BE2C (cell line): ENCODE results near the gene MED15.

Experiments
- DNase-seq: peaks from one replicate; pipeline ENCODE4 v3.0.0-alpha.2; 2020
- H3K27me3 ChIP-seq: fragments of 250-450 bp; sonication (Bioruptor Pico); 2 replicates; pipeline ENCODE4 v1.5.1; 2020; ENCODE audit warnings: mild to moderate bottlenecking
- H3K36me3 ChIP-seq: fragments of 250-450 bp; sonication (Bioruptor Pico); 2 replicates; pipeline ENCODE4 v1.5.1; 2020; ENCODE audit warnings: mild to moderate bottlenecking
- H3K4me1 ChIP-seq: fragments of 250-450 bp; sonication (Bioruptor Pico); 2 replicates; pipeline ENCODE4 v1.5.1; 2020
- H3K4me3 ChIP-seq: 2 replicates; pipeline ENCODE4 v1.5.1; 2011; ENCODE audit warnings: low read depth, low read length
- H3K9me3 ChIP-seq: fragments of 250-450 bp; sonication (Bioruptor Pico); 2 replicates; pipeline ENCODE4 v1.5.1; 2020
- TF ChIP-seq, protein P1 (sequence below): IDR thresholded peaks from 2 replicates; pipeline ENCODE4 v1.5.1; 2012; ENCODE audit warnings: mild to moderate bottlenecking, low read depth, low read length

Gene MED15

DNA sequence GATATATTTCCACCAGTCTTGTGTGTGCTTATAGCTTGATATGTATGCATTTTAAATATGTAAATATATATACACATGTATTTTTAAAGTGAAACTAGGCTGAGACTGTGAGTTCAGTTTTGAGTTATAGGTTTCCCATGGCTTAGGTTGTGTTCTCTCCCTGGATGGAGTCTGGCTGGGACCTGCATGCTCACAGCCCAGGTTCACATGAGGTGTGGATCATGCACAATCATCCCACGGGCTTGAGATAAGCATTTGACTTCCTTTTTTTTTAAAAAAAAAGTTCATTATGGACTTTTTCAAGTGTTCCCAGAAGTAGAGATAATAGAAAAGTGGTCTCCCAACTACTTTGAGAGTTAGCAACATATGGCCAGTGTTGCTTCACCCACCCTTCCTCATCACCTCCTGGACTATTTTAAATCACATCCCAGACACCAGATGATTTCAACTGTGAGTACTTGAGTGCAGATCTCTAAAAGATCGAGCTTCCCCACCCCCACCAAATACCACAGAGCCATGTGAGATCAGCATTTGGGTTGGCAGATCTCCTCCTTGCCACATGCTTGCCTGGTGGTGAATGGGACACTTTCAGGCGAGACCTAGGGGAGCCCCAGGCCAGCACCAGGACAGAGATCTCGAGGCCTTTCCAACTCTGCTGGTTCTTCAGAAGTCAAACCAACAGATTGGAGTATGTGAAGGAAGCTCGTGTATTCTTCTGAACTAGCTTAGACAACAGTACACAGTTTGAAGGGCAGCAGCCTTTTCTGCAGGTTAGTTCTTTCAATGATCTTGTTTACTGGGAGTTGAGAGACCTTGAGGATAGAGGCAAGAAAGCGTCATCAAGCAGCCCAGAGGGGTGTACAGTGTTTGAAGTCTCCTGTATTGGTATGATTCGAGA, 15.9 kb downstream of the MED15 start:
- Histone ChIP-seq H3K4me1 (peaks cover 24% of the 10 kb centered on the region), H3K36me3 (peaks cover 27% of the 10 kb centered on the region), H3K9me3 (no peaks in the 10 kb centered on the region), H3K4me3 (no peak overlapping the region), H3K27me3 (no peaks in the 10 kb centered on the region)
- TF ChIP-seq, protein P1, sequence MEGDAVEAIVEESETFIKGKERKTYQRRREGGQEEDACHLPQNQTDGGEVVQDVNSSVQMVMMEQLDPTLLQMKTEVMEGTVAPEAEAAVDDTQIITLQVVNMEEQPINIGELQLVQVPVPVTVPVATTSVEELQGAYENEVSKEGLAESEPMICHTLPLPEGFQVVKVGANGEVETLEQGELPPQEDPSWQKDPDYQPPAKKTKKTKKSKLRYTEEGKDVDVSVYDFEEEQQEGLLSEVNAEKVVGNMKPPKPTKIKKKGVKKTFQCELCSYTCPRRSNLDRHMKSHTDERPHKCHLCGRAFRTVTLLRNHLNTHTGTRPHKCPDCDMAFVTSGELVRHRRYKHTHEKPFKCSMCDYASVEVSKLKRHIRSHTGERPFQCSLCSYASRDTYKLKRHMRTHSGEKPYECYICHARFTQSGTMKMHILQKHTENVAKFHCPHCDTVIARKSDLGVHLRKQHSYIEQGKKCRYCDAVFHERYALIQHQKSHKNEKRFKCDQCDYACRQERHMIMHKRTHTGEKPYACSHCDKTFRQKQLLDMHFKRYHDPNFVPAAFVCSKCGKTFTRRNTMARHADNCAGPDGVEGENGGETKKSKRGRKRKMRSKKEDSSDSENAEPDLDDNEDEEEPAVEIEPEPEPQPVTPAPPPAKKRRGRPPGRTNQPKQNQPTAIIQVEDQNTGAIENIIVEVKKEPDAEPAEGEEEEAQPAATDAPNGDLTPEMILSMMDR, result no peak
- no peak for DNase-seq

GRCh38 chr22:20524004-20524481, 16.6 kb downstream of the MED15 start:
- Histone ChIP-seq H3K4me1 (peaks cover 24% of the 10 kb centered on the region), H3K4me3 (no peak overlapping the region), H3K36me3 (peaks cover 30% of the 10 kb centered on the region), H3K9me3 (no peaks in the 10 kb centered on the region), H3K27me3 (no peaks in the 10 kb centered on the region)
- TF ChIP-seq, protein P1, result no peak
- DNase-seq, result no peak

GRCh38 chr22:20525048-20525447, 17.6 kb downstream of the MED15 start:
- Histone ChIP-seq H3K4me1 (peaks cover 25% of the 10 kb centered on the region), H3K27me3 (no peaks in the 10 kb centered on the region), H3K4me3 (no peak overlapping the region), H3K9me3 (no peaks in the 10 kb centered on the region), H3K36me3 (peaks cover 28% of the 10 kb centered on the region)
- TF ChIP-seq, protein P1, result no peak
- DNase-seq, result no peak

DNA sequence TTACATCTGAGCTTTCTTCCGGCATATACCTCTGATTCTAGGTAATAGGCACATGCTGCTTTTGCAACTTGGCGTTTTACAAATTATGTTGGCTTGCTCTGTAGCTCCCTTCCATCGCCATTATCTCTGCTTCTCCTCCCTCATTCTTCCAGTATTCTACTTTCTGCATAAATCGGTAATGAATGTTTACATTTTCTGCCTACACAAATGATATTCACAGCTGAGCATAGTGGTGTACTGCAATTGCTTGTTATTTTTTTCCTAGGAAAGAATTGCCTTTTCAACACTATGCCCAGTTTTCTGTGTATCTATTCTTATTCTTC, 18.9 kb downstream of the MED15 start:
- Histone ChIP-seq H3K4me1 (peaks cover 37% of the 10 kb centered on the region), H3K27me3 (no peaks in the 10 kb centered on the region), H3K9me3 (no peaks in the 10 kb centered on the region), H3K4me3 (no peak overlapping the region), H3K36me3 (peaks cover 23% of the 10 kb centered on the region)
- TF ChIP-seq, protein P1, result no peak
- DNase-seq, result no peak

DNA sequence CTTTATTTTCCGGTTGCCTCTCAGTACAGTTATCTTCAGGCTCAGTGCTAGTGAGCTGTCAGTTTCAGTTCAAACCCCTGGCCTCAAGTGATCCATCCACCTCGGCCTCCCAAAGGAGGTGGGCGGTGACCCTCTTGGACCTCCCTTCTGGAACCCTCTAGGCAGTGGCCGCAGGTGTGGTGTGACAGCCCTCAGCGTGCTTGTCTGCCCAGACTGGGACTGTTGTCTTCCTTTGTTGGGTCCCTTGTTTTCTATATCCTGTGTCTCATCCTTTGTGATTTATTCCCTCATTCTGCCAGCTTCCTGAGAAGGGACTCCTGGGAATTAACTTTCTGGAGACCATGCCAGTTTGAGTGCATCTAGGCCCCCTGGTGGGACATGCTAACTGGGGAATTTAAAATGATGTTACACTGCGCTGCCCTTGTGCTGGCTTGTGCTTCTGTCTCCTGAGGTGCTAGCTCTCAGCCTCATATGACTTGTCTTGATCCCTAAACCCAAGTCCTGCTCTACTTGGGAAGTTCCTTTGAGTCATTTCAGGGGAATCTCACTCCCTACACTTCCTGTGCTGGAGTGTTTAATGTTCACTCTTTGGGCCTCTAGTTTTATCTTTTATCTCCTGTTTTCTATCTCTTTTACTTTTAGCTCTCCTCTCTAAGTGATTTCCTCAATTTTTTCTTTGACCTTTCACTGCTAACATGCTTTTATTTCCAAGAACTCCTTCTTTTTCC, 19.4 kb downstream of the MED15 start:
- Histone ChIP-seq H3K36me3 (peaks cover 22% of the 10 kb centered on the region), H3K4me3 (no peak overlapping the region), H3K4me1 (peaks cover 42% of the 10 kb centered on the region), H3K27me3 (no peaks in the 10 kb centered on the region), H3K9me3 (no peaks in the 10 kb centered on the region)
- TF ChIP-seq, protein P1, result peak; percentile 30
- no peak for DNase-seq
